MG63 (cell line): ENCODE measurements around the gene LSMEM2. TPM values are rescaled to one million over a fixed set of nuclear protein-coding genes. Genes with fewer than 3 reads are reported as not detected.
"Not testable (repeated sequence)": the region's sequence is repeated elsewhere in the genome, so short reads cannot be mapped to it uniquely, and the experiment has no call there.

ENCODE experiments used
- DNase-seq: peaks from one replicate; pipeline ENCODE4 v3.0.0-alpha.2; 2020
- H3K27me3 ChIP-seq: fragments of 250-450 bp; sonication (Bioruptor Pico); 2 replicates; pipeline ENCODE4 v1.5.1; 2020; ENCODE audit warnings: mild to moderate bottlenecking, moderate library complexity
- H3K36me3 ChIP-seq: fragments of 250-450 bp; sonication (Bioruptor Pico); 2 replicates; pipeline ENCODE4 v1.5.1; 2020; ENCODE audit warnings: mild to moderate bottlenecking, moderate library complexity
- H3K4me3 ChIP-seq: fragments of 250-450 bp; sonication (Bioruptor Pico); 2 replicates; pipeline ENCODE4 v1.5.1; 2020; ENCODE audit warnings: mild to moderate bottlenecking, moderate library complexity
- H3K9me3 ChIP-seq: fragments of 250-450 bp; sonication (Bioruptor Pico); 2 replicates; pipeline ENCODE4 v1.5.1; 2020; ENCODE audit warnings: mild to moderate bottlenecking, moderate library complexity
- total RNA-seq: library from RNA; depleted of rRNA; stranded (reverse); fragments of >200 nt; shearing (Covaris generic); gene quantifications from 2 replicates; pipeline ENCODE4 v1.2.3, GENCODE V29; 2014; ENCODE audit warnings: low replicate concordance

The LSMEM2 gene
- total RNA-seq, 1 experiment from 2014 or later = not detected

DNA sequence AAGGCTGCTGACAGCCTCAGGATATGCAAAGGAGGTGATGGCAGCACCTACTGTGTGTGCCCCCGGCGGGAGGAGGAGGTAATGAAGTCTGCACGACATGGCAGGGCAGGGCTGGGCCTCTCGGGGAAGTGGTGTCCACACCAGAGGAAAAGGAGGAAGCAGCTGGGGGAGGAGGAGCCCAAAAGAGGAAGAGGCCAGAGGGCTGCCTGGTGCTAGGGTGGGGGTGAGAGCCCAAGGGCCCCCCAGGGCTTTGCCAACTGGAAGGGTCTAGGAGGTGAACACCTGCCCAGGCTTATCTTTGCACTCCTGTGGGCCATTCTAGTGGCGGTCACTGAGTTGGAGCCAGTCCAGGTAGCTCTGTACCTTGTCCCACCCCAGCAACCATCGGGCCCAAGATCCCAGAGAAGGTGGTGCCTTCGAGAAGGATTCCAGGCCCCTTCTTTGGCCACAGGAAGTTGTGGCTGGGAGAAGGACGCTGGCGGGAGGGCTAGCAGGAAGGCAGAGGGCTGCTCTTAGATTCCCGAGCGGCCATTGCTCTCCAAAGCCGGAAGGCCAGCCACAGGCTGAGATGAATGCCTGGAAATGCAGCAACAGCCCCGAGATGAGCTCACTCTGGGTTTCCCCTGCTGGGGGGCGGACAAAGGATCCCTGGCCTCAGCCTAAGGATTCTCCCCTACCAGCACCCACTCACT is 35.9 kb upstream of the LSMEM2 start:
- DNase-seq = no peak
- Histone ChIP-seq H3K36me3 (peaks cover 5% of the 10 kb centered on the region; the same call in 1 of the 2 replicates), H3K4me3 (no peak overlapping the region), H3K9me3 (no peaks in the 10 kb centered on the region), H3K27me3 (no peaks in the 10 kb centered on the region)

DNA sequence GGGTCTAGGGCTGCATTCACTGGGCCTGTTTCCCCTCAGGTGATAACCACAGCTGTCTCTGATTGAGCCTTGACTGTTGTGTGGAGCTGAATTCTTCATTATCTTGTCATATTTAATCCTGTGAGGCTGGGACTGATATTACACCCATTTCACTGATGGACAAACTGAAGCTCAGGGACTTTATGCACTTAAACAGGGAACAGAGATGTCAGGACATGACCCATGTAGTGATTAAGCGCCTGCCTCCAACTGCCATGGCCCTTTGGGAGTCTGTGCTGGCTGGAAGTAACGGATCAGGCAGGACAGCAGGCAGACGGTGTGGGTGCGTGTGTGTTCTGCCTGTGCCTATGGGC is 35.4 kb upstream of the LSMEM2 start:
- DNase-seq = no peak
- Histone ChIP-seq H3K36me3 (peaks cover 5% of the 10 kb centered on the region; the same call in 1 of the 2 replicates), H3K9me3 (no peaks in the 10 kb centered on the region), H3K4me3 (no peak overlapping the region), H3K27me3 (no peaks in the 10 kb centered on the region)

DNA sequence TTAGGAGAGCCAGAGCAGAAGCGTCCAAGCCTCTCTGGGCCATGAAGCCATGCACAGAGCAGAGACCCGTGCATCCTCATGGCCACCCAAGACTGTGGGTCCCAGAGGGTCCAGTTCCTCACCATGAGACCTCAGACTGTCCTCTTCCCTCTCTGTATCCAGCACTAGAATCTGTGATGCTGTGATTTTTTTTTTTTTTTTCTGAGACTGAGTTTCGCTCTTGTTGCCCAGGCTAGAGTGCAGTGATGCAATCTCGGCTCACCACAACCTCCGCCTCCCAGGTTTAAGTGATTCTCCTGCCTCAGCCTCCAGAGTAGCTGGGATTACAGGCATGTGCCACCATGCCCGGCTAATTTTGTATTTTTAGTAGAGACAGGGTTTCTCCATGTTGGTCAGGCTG is 34.1 kb upstream of the LSMEM2 start:
- not testable (repeated sequence) for H3K27me3 ChIP-seq, H3K4me3 ChIP-seq, H3K36me3 ChIP-seq, H3K9me3 ChIP-seq, DNase-seq

DNA sequence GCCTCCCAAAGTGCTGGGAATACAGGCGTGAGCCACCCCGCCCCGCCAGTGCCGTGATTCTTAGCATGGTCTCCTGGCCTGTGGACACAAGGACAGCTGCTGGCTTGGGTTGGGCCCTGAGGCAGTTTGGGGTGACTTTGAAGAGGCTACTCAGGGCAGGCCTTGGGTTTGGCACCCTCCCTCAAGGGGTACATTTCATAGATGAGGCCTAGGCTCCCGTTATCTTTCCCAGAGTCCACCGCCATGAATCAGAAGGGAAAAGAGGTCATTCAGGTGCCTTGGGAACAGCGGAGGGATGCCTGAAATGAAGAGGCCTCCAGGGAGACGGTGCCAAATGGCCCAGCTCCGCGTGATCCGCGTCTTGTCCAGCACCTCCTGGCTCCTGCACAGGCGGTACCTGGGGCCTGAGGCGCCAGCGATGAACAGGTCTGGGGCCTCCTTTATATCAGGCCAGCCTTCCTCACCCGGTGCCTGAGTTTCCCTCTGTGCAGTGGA is 33.6 kb upstream of the LSMEM2 start:
- Histone ChIP-seq H3K4me3 (no peak overlapping the region; the same call in 1 of the 2 replicates), H3K36me3 (peaks cover 5% of the 10 kb centered on the region; the same call in 1 of the 2 replicates), H3K27me3 (no peaks in the 10 kb centered on the region), H3K9me3 (no peaks in the 10 kb centered on the region)
- DNase-seq = no peak

DNA sequence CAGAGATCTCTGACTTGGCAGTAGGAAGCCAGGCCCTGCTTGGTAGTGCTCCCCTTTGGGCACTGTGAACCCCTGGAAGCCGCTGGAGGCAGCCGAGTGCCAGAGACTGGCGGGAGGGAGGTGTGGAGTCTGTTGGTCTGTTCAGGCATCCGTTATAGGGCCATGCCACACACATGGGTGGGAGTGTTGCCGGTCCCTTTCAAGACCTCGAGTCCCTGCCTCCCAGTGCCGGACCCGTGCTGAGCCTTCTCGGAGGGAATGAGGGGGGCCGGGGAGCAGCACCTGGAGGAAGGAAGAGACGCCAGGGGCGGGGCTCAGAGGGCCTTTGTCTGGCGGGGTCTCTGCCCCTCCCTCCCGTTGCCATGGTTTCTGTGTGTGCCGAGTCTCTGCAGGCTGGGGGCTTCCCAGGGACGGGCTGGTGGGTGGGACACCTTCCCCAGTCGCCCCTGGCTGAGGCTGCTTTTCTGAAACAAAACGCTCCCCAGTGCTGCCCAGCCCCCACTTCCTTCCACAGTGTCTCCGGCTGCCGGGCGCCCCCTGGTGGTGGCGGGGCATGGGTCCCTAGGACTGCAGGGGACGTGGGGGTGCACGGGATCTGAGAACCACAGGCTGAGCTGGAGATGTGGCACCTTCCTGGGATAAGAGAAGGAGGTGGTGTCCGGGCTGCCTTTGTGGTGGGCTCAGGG is 32.9 kb upstream of the LSMEM2 start:
- peak; percentile 83 for DNase-seq
- Histone ChIP-seq H3K4me3 (peak overlapping the region; percentile 35), H3K27me3 (no peaks in the 10 kb centered on the region), H3K36me3 (peaks cover 5% of the 10 kb centered on the region; the same call in 1 of the 2 replicates), H3K9me3 (no peaks in the 10 kb centered on the region)

DNA sequence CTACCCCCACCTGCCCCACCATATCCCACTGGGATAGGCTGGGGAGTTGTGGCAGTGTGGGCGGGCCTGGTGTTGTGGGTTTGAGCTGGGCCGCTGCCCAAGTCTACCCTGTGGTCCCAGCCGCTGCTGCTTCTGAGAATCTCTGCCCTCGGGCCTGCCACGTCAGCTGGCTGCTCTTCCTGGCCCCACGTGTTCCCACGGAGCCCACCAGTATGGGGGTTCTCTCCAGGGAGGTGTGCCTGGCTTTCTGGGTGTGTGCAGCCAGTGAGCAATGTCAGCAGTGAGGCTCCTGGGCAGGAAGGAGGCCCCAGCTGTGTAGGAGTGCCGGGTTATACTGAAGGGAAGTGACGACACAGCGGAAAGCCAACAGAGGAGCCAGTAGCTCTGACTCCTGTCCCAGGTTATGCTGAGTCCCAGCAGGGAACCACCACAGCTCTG is 32.4 kb upstream of the LSMEM2 start:
- Histone ChIP-seq H3K9me3 (no peaks in the 10 kb centered on the region), H3K4me3 (peak overlapping the region; percentile 35)

DNA sequence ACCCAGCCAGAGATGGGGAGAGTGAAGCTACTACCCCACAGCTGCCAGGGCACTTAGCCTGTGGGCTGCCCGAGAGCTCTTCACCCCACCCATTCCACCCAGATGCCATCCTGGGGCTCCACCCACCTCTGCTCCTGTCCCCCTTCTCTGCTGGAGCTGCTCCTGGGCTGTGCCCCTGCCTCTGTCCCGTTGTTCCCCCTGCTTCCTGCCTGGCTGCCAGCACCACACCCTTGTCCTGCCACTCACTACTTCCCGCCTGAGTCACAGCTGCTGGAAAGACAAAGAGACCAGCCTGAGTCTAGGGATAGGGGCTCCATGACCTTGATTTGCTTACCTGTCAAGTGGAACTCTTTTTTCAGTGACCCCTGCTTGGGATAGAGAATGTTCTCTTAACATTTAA is 30.5 kb upstream of the LSMEM2 start:
- DNase-seq = peak; percentile 59
- Histone ChIP-seq H3K36me3 (peaks cover 10% of the 10 kb centered on the region), H3K9me3 (no peaks in the 10 kb centered on the region), H3K27me3 (no peaks in the 10 kb centered on the region), H3K4me3 (no peak overlapping the region)

More for the DNA sequence above, 32.4 kb upstream of the LSMEM2 start:
- Histone ChIP-seq H3K36me3 (peaks cover 5% of the 10 kb centered on the region; the same call in 1 of the 2 replicates), H3K27me3 (no peaks in the 10 kb centered on the region)
- peak; percentile 93 for DNase-seq

DNA sequence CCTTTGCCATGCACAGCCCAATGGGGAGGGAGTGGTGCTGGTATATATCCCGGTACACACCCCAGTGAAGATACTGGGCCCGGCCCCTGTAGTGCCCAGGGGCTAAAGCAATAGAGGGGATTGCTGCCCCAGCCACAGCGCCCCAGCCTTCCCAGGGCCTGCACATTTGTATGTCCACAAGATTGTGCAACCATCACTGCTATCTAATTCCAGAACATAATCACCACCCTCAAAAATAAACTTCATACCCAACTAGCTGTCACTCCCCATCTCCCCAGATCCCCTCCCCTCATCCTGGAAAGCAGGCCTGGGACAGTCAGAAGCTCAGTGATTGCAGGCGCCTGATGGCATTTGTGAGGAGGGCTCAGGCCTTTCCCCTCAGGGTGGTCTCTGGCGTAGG is 29.4 kb upstream of the LSMEM2 start:
- H3K27me3 ChIP-seq = no peaks in the 10 kb centered on the region
- H3K4me3 ChIP-seq = no peak overlapping the region
- H3K9me3 ChIP-seq = no peaks in the 10 kb centered on the region
- no peak for DNase-seq
- peaks cover 10% of the 10 kb centered on the region for H3K36me3 ChIP-seq

DNA sequence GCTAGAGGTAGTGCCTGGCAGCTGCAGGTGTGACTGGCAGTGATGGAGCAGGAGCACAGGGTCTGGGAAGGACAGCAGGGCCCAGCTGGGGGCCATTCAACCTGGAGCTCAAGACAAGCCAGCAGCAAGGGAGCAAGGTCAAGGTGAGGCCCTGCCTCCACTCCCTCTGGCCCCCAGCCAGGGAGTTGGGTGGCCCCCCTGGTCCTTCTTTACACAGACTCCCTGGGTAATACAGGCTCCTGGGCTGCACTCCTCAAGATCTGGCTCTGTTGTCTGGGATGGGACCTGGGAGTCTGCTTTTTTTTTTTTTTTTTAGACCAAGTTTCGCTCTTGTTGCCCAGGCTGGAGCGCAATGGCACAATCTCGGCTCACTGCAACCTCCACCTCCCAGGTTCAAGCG is 28.4 kb upstream of the LSMEM2 start:
- Histone ChIP-seq H3K36me3 (peaks cover 10% of the 10 kb centered on the region), H3K27me3 (no peaks in the 10 kb centered on the region), H3K4me3 (no peak overlapping the region), H3K9me3 (no peaks in the 10 kb centered on the region)
- DNase-seq = no peak

DNA sequence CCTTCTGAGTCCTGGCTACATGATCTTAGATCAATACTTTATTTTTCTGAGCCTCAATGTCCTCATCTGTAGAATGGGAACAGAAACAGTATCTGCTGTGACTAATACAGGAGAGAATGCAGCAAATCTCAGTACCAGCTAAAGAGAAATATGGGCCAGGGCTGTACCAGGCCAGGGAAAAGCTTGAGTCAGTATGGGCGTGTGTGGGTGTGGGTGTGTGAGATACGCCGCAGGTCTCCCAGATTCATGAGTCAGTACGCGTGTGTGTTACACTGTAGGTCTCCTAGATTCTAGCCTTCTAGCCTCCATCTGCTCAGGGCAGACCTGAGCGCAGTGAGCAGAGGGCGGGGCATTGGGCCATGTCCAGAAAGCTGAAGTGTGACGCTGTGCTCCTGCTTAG is 27.7 kb upstream of the LSMEM2 start:
- no peaks in the 10 kb centered on the region for H3K9me3 ChIP-seq
- H3K4me3 ChIP-seq = no peak overlapping the region
- DNase-seq = peak; percentile 64
- no peaks in the 10 kb centered on the region for H3K27me3 ChIP-seq
- H3K36me3 ChIP-seq = peaks cover 10% of the 10 kb centered on the region

DNA sequence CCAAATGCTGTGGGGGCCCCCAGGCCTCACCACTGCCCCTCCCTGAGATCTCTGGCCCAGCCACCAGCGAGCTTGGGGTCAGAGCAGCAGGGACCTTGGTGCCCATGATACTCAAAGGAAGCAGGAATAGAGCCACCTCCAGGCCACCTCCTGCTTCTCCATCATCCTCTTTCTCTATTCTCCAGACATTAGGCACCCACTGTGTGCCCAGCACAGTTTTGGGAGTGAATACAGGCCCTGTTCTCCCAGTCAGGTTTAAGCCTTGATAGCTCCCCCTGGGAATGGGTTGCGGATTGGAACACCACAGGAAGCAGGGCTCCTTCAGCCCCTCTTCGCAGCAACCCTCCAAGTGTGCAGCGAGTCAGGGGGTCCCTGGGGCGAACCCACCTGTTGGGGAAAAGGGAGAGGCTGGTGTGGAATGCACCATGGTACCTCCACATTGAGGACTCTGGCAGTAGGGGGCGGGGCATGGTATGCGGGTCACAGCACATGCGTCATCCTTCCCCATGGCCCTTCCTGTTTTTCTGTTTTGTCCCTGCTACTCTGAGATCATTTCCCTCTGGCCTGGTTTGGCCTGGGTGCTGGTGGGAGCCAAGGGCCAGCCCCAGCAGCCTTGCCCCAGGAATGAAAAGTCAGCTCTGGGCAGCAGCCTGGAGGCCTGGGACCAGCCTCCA is 24.2 kb upstream of the LSMEM2 start:
- DNase-seq = no peak
- Histone ChIP-seq H3K4me3 (no peak overlapping the region), H3K36me3 (peaks cover 12% of the 10 kb centered on the region), H3K27me3 (no peaks in the 10 kb centered on the region), H3K9me3 (no peaks in the 10 kb centered on the region)

DNA sequence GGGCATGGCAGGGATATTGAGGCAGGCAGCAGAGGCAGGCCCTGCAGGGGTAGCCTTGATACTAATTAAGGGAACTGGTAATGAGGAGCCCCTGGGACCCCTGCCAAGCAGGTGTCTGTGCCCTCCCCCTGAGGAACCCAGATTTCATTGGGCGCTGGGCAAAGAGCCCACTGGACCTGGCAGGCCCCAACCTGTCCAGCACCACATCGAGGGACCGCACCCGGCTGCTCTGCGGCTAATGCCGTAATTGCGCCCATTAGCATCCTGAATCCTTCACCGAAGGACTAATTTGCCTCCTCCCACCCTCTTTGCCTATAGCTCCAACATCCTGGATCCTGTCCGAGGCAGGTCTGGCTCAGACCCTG is 23.7 kb upstream of the LSMEM2 start:
- no peak overlapping the region for H3K4me3 ChIP-seq
- H3K27me3 ChIP-seq = no peaks in the 10 kb centered on the region
- peaks cover 12% of the 10 kb centered on the region for H3K36me3 ChIP-seq
- H3K9me3 ChIP-seq = no peaks in the 10 kb centered on the region
- DNase-seq = no peak

DNA sequence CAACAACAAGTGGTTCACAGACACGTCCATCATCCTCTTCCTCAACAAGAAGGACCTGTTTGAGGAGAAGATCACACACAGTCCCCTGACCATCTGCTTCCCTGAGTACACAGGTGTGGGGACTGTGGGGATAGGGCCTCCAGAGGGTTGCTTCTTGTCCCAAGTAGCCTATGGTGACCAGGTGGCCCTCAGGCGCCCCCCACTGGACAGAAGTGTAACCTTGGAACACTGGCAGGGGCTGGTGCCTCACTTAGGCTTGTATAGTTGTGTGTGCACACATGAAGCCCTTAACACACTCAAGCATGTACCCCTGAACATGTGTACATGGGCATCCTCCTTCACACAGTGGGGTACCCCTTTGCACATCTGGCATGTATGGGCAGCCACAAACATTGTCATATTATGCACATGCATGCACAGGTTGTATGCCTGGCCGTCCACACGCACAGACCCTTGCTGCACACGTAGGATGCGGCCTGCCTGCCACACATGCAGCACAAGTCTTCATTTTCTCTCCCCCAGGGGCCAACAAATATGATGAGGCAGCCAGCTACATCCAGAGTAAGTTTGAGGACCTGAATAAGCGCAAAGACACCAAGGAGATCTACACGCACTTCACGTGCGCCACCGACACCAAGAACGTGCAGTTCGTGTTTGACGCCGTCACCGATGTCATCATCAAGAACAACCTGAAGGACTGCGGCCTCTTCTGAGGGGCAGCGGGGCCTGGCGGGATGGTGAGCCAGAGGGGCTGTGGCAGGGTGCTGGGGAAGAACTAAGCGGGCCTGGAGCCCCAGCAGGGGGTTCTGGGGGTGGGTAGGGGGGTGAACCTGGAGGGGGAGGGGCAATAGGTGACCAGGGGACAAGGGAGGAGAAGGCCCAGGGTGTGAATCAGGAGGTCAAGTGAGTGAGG is 21.7 kb upstream of the LSMEM2 start:
- Histone ChIP-seq H3K9me3 (no peaks in the 10 kb centered on the region), H3K36me3 (peaks cover 10% of the 10 kb centered on the region), H3K27me3 (no peaks in the 10 kb centered on the region), H3K4me3 (no peak overlapping the region)
- no peak for DNase-seq

DNA sequence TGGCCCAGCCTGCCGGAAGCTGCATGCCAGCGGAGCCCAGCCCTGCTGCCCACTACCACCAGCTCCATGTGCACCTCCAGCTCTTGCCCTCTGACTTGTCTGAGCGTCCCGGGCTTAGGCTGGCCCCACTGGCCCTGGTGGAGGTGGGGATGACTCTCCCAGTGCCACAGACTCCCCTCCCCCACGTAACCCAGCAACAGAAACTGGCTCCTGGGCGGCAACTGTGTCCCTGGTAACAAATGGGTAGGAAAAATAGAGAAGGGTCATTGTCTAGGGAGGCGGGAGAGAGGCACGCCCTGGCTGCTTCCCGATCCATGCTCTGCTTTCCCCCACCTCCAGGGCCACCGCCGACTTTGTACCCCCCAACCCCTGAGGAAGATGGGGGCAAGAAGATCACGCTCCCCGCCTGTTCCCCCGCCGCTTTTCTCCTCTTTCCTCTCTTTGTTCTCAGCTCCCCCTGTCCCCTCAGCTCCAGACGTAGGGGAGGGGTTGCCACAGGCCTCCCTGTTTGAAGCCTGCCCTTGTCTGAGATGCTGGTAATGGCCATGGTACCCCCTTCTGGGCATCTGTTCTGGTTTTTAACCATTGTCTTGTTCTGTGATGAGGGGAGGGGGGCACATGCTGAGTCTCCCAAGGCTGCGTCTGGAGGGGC is 20.7 kb upstream of the LSMEM2 start:
- Histone ChIP-seq H3K27me3 (no peaks in the 10 kb centered on the region), H3K36me3 (peaks cover 8% of the 10 kb centered on the region), H3K9me3 (no peaks in the 10 kb centered on the region), H3K4me3 (no peak overlapping the region)
- no peak for DNase-seq

DNA sequence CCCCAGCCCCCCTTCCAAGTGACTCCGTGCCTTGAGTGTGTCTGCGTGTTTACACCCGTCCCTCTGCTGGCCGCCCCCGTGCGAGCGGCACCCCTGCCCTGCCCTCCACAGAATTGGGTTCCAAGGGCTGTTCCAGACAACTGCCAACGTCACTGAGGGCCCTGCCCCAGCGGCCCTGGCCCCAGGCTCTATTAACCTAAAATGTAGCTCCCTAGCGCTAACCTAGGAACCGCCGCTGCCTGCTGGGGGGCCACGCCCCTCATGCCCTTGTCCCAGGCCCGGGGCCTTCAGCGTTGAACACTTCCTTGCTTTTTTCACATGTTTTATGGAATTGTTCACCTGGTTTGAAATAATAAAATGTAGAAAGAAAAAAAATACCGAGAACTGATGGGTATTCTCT is 19.9 kb upstream of the LSMEM2 start:
- H3K27me3 ChIP-seq = no peaks in the 10 kb centered on the region
- H3K4me3 ChIP-seq = no peak overlapping the region
- no peaks in the 10 kb centered on the region for H3K9me3 ChIP-seq
- peaks cover 8% of the 10 kb centered on the region for H3K36me3 ChIP-seq
- no peak for DNase-seq

DNA sequence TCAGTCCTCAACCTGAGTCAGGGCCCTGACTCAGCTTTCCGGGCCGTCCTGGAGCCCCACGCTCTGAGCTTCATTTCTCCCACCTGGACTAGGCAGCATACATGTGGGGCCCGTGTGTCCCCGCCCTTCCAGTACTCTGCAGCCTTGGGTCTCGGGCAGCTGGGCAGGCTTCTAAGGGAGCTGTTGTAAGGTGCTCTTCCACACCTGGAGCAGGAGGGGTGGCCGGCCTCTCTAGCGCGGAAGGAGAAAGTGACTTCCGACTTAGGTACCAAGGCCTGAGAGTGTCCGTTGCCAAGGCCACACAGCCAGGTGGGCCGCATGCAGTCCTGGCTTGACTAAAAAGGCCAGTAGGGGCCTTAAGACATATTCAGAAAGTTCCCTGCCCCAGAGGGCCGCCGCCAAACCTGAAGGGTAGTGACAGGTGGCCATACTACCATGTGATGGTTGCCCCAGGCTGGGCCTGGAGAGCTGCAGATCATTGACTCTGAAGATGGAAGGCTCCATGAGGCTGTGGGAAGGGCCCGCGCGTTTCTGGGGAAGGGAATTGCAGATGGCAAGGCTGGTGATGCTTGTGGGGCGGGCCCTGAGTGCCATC is 19.4 kb upstream of the LSMEM2 start:
- no peaks in the 10 kb centered on the region for H3K27me3 ChIP-seq
- DNase-seq = no peak
- no peak overlapping the region; the same call in 1 of the 2 replicates for H3K4me3 ChIP-seq
- H3K9me3 ChIP-seq = no peaks in the 10 kb centered on the region
- H3K36me3 ChIP-seq = peaks cover 8% of the 10 kb centered on the region
